Activated CD4-positive, alpha-beta T cell treated with anti-CD3 and anti-CD28 coated beads, Interleukin-2, Interleukin-6, amounts not matched to agents 100 ng/mL and 50 ng/mL, durations not matched to agents 16 hours and 8 hours (primary cell): ENCODE measurements around the gene CDC42SE2.
"Not testable (repeated sequence)": the region's sequence is repeated elsewhere in the genome, so short reads cannot be mapped to it uniquely, and the experiment has no call there.

Experiments used
- DNase-seq: peaks from one replicate; pipeline ENCODE4 v3.0.0-alpha.2; 2020

Gene CDC42SE2

DNA sequence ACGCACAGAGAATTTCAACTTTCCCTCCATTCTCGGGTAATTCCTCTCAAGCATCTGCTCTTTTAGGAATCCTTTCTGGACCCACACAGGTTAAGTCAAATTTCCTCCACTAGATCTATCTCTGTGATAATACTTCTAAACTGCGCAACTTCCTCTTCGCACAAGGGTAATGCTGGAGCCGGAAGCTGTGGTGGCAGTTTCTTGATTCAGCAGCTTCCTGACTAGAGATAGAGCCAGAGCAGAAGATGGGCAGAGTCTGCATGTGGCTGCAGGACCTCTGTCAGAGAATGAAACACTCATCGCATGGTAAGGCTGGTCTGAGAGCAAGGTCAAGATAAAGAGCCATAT lies 11.1 kb upstream of the CDC42SE2 start:
- DNase-seq: peak; percentile 92

DNA sequence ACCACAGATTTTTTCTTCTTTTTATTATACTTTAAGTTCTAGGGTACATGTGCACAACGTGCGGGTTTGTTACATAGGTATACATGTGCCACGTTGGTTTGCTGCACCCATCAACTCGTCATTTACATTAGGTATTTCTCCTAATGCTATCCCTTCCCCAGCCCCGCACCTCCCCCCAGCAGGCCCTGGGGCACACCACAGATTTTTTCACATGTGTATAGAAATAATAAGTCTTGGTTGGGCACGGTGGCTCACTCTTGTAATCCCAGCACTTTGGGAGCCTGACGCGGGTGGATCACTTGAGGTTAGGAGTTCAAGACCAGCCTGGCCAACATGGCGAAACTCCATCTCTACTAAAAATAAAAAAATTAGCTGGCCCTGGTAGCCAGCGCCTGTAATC lies 9.8 kb upstream of the CDC42SE2 start:
- DNase-seq: peak; percentile 37

DNA sequence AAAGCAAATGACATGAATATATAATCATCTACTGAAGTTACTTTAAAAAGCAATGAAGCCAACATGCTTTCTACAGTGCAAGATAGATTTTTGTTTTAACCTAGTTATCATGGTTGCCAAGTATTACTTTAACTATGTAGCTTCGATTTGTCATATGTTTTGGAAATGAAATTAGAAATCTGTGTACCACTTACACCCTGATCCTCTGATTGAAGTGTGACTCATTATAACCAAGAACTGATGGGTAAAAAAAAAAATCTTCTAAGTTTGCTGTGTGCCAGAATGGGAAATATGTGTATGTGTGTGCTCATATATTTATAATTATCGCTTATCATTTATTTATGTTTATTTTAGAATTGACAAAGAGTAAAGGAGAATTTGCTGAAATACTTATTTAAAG lies 9.1 kb upstream of the CDC42SE2 start:
- peak; percentile 57 for DNase-seq

DNA sequence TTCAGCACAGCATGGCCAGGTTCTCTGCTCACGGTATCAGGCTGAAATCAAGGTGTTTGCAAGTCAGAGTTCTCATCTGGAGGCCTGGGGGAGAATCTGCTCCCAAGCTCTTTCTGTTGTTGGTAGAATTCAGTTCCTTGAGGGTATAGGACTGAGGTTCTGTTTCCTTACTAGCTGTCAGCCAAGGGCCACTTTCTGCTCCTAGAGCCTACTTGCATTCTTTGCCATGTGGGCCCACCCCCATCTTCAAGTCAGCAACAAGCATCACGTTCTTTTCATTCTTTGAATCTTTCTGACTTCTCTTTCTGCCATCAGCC lies 7.4 kb upstream of the CDC42SE2 start:
- no peak for DNase-seq

DNA sequence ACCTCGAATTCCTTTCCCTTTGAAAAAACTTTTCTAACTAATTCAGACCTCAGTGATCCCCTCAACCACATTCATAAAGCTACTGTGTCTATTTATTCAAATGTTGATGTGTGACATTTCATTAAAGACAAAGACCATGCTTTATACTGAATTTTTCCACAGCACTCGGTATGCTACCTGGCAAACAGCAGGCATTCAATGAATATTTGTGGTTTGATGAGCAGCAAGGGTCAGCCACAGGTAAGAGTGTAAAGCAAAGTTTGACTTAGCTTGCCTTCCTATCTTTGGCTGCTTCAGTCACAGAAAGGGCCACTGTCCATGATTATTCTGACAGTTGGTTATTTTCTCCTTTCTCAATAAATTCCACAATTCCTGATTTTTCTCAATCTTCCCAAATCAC lies 5.1 kb upstream of the CDC42SE2 start:
- no peak for DNase-seq

DNA sequence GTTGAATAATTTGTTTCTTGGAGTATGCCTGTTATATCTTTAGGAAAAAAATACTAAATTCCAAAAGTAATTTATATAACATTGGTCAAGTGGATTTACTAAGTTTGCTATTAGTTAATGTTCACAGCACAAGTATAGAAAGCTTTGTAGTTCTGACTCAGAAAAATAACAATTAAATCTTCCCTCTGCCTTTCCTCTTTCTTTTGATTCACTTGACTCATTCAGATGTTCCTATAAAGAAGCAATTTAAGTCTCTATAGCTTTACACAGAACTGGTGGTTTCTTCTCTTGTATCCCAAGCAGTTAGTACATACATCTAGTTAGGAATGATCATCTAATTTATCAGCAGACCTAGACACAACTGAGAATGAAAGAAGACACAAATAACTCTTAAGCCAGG lies 4.5 kb upstream of the CDC42SE2 start:
- DNase-seq: no peak

DNA sequence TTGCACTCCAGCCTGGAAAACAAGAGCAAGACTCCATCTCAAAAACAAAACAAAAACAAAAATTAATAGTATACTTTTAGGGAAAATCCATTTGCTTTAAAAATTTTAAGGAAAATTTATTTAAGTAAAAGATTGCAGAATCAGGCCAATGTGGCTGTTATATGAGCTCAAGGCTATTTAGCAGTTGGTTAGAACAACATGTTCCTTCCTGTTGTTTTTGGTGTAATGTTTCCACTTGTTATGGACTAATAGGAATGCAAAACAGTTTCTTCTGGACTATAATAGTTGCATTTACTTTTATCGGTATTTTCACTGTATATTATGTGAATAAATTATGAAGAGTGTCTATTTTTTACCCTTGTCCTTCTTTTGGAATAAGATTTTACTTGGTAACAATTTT lies 3.0 kb upstream of the CDC42SE2 start:
- no peak for DNase-seq

DNA sequence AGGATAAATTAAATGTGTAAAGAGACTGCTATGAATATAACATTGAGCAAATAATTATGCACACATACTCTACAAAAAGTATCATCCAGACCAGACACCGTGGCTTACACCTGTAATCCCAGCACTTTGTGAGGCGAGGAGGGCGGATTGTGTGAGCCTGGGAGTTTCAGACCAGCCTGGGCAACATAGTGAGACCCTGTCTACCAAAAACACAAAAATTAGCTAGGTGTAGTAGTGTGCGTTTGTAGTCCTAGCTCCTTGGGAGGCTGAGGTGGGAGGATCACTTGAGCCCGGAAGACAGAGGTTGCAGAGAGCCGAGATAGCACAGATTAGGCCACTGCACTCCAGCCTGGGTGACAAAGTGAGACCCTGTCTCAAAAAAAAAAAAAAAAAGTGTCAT lies 2.4 kb upstream of the CDC42SE2 start:
- no peak for DNase-seq

DNA sequence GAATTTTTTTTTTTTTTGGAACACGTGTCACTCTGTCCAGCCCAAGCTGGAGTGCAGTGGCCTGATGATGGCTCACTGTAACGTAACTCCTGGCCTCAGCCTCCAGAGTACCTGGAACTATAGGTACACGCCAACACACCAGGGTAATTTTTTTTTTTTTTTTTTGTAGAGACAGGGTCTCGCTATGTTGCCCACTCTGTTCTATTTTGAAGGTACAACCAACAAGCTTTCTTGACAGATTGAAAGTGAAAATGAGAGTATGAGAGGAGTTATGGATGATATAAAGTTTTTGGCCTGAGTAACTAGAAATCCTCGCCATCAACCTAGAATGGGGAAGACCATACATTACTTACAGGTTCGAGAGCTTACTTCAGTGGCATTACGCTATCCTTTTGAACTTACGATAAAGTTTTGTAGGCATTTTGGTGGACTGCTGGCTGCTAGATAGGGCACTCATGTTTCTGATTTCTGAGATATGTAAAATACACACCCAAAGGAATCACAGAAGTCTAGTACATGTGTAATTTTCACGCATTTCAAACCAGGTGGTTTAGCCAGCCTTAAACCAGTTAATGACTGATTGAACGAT lies 806 bp upstream of the CDC42SE2 start:
- DNase-seq: peak; percentile 38

DNA sequence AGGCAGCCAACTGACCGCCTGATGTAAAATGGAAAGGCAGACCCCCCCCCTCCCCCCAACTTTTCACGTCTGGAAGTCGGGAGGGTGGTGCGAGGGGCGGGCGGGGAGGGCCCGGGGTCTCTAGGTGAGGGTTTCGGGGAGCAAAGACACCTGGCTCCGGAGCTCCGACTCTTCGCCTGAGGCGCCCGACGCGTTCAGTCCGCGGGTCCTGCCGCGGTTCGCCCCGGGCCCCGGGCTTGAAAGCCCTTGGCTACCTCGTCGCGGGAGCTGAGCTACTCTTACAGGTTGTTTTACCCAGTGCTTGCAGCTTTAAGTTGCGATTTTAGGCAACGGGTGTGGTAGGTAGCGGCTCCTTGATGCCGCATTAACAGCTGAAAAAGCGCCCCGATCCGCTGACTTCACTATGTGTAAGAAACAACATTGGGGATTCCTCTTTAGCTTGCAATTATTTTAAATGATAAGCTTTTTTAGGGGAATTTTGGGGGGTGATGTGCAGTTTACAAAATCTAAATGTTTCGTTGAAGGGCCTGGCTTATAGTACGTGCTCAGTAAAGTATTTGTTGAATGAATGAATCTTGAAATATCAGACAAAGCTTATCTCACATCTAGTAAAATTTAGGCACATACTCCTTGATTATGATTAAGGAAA lies 722 bp downstream of the CDC42SE2 start:
- DNase-seq: peak; percentile 65

DNA sequence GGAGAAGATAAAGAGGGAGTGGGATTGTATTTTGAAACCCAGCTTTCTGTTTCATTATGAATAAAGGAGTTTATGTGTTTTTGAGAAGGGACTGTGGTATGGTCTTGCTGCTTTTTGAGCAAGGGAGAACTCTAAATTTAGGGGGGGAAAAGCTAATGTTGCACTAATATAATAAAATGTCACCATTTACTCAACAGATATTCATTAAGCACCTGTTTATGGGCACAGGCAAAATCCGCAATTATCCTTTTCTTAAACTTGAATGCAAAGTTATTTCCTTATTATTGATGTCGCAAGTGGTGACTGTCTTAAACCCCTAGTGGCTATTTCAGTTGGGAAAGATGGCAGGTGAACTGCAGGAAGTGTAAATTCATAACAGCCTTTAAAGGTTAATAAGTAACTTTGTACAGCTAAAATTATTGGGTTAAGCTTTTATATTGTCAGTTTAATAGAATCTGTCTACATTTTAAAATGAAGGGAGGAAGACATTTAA lies 1.5 kb downstream of the CDC42SE2 start:
- peak; percentile 65 for DNase-seq

DNA sequence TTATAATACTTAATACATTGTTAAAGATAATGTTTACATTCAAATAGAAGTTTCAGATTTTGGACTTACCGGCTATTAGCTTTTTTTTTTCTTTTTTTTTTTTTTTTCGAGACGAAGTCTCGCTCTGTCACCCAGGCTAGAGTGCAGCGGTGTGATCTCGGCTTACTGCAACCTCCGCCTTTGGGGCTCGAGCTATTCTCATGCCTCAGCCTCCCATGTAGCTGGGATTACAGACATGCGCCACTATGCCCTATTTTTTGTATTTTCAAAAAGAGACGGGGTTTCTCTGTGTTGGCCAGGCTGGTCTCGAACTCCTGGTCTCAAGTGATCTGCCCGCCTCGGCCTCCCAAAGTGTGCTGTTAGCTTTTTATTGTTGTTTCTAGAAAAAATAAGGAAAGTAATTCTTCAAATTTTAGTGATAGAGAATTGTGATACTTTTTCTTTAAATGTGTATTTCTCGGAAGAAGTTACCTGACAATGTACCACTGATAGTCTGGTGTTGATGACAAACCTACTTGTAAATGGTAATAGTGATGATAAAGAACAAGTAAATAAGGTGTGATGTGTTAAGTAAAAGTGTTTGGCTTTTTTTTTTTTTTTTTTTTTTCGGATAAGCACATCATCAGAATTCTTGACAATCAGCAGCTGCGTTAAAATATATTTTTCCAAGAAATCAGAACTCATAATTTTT lies 2.7 kb downstream of the CDC42SE2 start:
- DNase-seq: peak; percentile 66

DNA sequence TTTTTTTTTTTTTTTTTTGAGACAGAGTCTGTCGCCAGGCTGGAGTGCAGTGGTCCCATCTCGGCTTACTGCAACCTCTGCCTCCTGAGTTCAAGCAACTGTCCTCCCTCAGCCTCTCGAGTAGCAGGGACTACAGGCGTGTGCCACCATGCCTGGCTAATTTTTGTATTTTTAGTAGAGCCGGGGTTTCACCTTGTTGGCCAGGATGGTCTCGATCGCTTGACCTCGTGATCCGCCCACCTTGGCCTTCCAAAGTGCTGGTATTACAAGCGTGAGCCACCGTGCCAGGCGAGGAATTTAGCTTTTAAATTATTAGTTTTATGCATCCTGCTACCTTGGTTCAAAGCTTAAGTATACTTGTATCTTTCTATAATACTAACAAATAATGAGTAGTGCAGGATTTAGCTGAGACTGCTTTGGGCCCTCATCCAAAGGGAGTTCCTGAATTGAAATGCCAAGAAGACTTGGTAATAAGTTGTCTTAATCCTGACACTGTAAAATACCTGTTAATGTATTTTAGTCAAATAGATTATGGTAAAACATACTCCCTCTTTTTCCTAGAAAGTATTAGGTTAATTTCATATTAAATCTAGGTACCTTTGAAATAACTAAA lies 5.0 kb downstream of the CDC42SE2 start:
- no peak for DNase-seq

DNA sequence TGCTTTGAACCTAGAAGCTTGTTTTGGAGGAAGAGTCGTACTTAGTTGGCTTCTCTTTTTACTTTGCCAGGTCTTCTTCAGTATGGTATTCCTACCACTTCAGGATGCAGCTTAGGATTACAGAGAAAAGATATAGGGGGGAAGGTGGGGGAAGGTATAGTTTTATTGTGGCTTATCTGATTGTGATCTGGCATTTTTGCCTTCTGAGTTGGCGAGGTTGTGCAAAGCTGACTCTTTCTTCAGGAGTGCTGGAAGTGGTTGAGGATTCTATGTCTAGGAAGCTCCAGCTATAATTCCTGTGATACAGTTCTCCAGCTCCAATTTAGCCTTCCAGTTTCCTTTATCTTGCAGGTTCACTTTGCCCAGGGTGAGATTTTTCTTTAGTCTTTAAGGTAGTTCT lies 7.0 kb downstream of the CDC42SE2 start:
- DNase-seq: no peak

DNA sequence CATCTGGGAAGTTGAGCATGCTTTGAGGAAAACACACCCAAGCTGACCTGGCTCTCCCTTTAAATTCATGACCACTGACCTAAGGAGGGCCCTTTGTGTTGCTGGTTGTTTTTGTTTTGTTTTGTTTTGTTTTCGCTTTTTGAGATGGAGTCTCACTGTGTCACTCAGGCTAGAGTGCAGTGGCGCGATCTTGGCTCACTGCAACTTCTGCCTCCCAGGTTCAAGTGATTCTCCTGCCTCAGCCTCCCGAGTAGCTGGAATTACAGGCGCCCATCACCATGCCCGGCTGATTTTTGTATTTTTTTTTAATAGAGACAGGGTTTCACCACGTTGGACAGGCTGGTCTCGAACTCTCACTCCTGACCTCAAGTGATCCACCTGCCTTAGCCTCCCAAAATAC lies 8.0 kb downstream of the CDC42SE2 start:
- not testable (repeated sequence) for DNase-seq

DNA sequence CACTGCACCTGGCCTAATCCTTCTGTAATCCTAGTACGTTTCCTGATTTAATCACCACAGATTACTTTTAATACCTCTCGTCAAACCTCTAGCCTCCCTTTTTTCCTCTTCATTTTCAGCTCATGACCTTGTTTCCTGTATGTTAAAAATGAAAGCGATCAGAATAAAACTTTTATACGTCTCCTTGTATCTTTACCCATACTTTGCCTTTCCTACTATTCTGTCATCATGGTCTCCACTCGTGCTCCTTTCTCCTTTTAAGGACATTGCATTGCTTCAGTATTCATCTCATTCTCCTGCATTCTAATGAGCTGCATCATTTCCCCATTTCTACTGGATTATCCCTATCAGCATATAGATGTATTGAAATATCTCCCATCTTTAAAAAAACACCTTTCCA lies 8.5 kb downstream of the CDC42SE2 start:
- DNase-seq: peak; percentile 45

DNA sequence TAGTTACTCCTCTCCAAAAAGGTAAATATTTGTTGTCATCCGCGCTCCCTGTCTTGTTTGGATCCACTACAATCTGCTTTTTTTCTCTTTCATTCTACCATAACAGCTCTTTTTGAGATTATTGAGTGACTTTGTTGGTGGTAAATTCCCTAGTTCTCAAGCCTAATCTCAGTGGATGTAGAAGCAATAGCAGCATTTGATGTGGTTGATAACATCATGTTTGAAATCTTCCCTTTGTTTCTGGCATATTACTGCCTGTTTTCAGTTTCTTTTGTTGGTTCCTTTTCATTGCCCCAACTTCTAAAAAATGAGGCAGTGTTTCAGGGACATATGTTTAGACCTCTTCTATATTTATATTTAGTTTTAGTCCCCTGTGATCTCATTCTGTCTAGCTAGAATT lies 8.9 kb downstream of the CDC42SE2 start:
- peak; percentile 42 for DNase-seq

DNA sequence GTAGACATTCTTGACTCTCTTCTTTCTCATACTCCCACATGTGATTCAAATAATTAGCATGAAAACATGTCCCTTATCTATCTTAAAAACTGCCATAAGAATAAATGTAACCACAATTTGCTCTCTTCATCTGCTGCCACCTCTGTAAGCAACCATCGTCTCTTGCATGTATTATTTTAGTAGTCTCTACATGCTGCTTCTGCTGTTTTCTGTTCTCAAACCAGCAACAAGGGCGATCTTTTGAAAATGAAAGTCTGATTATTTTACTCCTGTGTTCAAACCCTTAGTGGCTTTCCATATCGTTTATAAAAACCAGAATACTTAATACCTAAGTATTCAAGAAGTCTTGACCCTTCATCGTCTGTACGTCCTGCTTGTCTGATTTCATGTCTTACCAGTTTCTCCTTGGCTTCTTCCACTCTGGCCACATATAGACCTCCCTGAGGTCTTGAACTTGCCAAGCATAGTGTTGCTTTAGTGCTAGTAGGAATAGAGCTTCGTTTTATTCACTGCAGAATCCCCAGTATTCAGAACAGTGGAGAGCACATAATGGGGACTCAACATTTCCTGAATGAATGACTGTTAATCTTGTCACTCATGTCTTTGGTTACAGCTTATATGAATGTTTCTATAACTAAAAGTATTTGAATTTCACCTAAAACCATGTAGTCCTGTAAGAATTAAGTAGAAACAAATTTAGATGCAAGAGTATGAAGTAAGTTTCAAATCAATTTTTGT lies 10.6 kb downstream of the CDC42SE2 start:
- DNase-seq: peak; percentile 39

DNA sequence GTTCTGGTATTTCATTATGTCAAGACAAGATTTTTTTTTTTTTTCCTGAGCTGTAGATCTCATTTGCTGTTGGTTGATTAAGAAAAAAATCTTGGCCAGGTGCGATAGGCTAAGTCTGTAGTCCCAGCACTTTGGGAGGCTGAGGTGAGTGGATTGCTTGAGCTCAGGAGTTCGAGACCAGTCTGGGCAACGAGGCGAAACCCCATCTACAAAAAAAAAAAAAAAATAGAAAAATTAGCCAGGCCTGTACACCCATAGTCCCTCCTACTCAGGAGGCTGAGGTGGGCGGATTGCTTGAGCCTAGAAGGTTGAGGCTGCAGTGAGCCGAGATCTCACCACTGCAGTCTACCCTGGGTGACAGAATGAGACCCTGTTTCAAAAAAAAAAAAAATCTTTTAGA lies 12.2 kb downstream of the CDC42SE2 start:
- no peak for DNase-seq

DNA sequence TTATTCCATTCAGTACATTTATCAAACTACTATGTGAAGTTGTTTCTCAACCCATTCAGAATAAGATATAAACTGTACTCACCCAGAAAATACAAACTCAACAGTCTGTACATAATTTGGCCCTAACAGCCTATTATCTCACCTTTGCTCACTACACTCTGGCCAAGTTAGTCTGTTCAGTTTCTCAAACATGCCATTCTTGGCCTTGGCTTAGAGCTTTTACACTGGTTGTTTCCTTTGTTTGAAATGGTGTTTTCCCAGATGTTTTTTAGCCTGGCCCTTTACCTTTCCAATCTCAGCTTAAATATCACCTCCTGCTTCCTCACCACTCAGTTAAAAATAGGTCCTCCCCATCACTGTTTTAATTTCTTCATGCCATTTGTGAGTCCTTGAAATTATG lies 13.6 kb downstream of the CDC42SE2 start:
- no peak for DNase-seq

DNA sequence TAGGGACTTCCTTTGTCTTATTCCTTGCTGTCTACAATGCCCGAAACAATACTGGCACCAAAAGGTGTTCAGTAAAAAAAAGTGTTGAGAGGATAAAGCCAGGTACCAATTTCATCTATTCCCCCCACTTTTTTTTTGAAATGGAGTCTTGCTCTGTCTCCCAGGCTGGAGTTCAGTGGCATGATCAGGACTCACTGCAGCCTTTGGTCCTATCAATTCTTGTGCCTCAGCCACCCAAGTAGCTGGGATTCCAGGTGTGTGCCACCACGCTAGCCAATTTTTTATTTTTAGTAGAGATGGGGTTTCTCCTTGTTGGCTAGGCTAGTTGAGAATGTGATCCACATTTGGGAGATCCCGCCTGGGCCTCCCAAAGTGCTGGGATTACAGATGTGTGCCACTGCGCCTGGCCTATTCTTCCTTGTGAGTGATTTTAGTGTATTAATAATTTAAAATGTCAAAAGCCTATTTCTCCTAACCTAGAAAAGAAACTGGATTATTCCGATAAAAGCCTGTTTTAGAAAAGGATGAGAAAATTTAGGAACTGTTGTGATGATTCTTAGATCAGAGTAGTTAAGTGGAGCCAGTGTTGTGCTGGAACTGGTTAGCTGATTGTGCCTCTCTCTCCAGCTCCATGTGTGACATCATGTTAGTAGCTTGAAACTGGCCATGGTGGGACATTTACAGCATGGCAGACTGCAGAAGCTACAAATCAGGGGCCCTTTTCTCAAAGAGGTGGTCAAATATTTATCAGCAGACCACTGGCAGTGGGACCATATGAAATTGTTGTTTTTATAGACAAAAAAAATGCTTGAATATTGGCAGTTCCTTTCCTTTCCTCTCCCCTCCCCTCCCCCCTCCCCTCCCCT lies 14.3 kb downstream of the CDC42SE2 start:
- DNase-seq: no peak

DNA sequence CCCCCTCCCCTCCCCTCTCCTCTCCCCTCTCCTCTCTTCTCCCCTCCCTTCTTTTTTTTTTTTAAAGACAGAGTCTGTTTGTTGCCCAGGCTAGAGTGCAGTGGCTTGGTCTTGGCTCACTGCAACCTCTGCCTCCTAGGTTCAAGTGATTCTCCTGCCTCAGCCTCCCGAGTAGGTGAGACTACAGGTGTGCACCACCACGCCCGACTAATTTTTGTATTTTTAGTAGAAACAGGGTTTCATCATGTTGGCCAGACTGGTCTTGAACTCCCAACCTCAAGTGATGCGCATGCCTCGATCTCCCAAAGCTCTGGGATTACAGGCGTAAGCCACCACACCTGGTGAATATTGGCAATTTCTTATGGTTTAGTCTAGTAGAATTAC lies 14.9 kb downstream of the CDC42SE2 start:
- DNase-seq: not testable (repeated sequence)

DNA sequence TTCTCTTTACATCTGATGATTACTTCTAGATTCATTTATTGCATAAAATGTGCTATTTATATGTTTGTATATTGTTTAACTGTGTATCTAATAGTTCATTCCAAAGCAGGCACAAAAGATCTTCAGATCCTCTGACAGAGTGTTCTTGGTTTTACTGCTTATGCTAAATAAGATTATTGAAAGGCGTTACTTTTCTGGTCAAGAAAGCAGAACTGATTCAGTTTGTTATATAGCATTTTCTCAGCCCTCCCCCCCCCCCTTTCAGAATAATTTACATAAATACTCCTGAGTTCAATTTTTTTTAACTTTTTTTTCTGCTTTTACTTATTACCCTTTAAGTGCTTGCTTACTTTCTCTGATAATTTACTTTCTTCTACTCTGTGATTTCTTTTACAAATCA lies 15.4 kb downstream of the CDC42SE2 start:
- DNase-seq: no peak
